Activated effector memory CD4-positive, alpha-beta T cell treated with anti-CD3 and anti-CD28 coated beads, Interleukin-2, amount 50 U/mL, for 16 hours (primary cell): Measurements from ENCODE around the gene BRSK1.
A peak's percentile ranks its signal among the peaks of the same experiment; 100 is the strongest.

Source experiments
- DNase-seq: peaks from one replicate; pipeline ENCODE4 v3.0.0-alpha.2; 2020

The BRSK1 gene

GRCh38 chr19:55339105-55339888, 55.5 kb downstream of the BRSK1 start, which contains the start of gene KMT5C:
Gene KMT5C (plus strand): TSS chr19:55339876. CDS start chr19:55341937, 2,061 bp downstream.
- DNase-seq = peak; percentile 100

DNA sequence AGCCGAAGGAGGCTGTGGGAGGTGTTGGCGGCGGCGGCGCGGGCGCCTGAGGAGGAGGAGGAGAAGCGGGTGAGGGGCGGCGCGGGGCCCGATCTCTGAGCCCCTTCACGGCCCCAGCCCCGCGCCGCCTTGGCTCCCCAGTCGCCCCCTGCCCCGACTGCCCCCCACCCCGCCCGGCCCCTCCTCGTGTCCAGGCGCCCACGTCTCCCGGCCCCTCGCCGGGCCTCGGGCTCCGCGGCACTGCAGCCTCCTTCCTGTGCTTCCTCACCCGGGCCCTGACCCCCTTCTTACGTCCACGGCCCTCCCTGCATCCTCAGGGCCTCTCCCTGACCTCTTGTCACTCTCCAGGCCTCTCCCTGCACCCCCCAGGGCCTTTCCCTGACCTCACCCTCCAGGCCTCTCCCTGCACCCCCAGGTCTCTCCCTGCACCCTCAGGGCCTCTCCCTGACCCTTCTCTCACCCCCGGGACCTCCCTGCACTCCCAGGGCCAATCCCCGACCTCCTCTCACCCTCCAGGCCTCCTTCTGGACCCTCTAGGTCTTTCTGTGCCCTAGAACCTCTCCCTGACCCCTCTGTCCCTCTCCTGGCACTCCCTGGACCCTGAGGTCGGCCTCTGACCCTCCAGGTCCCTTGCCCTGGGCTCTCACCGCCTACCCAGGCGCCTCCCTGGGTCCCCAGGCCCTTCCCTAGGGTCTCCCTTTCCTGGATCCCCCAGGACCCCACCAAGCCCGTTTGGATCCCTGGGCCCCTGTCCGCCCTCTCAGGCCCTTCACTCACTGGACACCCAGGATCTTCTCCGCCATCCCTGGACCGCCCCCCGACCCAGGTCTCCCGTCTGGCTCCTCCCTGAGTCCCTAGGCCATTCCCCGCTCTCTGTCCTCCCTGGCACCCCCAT, 56.3 kb downstream of the BRSK1 start:
- DNase-seq = no peak

- no peak for DNase-seq
These were observed 57.0 kb downstream of the BRSK1 start for GRCh38 chr19:55340784-55341147.

- peak; percentile 85 for DNase-seq
These were observed 57.4 kb downstream of the BRSK1 start for GRCh38 chr19:55341171-55341588.

DNA sequence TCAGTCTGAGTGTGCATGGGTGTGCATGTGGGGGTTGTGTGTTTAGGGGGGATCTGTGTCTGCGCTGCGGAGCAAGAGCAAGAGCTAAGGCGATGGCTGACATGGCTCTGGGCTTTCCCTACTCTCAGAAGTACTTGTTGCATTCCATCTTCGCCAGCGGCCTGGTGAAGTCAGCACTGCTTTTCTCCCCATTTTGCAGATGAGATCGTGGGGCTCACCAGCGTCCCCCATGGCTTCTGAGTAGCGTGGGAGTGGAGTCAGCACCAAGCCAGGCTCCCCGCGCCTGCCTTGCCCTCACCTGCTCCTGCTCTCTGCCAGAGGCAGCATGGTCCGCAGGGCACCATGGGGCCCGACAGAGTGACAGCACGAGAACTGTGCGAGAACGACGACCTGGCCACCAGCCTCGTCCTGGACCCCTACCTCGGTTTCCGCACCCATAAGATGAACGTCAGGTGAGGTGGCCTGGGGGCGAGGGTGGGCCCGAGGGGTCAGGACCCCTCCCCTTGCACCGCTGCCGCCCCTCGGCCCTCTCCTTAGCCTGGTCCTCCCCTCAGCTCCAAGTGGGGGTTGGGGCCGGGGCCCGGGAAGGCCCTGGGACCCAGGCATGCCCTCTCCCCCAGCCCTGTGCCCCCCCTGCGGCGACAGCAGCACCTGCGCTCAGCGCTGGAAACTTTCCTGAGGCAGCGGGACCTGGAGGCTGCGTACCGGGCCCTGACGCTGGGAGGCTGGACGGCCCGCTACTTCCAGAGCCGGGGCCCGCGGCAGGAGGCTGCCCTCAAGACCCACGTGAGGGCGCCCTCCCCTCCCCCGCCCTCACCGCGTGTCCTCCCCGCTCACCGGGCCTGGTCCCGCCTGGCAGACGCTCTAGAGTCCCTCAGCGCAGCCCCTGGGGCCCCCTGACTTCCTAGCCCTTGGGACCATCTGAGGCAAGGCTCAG, 58.1 kb downstream of the BRSK1 start:
- no peak for DNase-seq

DNA sequence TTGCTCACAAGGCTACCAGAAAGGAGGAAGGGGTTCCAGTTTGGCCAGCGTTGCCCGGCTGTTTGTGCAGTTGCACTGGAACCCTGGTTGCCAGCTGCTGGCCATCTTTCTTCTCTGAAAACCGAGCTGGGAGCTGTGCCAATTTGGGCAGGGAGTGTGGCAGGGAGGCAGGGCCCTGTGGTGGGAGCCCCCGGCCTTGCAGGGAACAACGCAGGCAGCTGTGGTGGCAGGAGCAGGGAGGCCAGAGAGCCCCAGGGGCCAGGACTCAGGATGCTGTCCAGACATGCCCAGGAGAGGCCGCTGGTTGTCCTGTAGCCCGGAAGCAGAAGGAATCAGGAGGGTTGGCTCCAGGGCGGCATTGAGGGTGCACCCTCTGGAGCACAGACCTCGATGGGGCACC, 60.6 kb downstream of the BRSK1 start:
- no peak for DNase-seq

DNA sequence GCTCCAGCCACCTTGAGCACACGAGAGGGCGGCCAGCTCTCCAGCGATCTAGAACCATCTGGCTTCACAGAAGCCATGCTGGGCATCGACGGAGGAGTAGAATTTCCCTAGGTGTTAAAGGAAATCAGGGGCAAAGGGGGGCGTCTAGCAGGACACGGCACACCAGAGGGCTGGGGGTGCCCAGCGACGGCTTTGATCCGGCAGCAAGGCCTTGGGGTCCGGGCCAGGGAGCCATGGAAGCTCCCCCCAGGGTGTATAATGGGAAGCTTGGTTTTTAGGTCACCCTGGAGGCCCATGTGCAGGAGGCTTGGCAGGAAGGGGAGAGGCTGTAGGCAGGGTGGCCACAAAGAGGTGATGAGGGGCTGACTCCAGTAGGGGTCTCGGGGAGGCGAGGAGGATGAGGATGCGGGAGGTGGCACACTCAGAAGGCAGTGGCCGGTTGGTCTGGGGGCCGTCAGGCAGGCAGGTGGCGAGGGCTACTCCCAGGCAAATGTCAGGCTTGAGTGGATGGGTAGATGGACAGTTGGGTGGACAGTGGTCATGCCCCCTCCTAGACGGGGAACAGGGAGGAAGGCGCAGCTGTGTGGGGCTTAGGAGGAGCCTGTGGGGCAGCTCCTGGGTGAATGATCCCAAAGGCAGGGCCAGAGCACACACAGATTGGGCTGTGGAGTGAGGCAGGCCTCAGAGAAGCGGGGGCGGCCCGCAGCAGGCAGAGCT, 61.5 kb downstream of the BRSK1 start:
- no peak for DNase-seq

GRCh38 chr19:55345818-55346724, 62.3 kb downstream of the BRSK1 start:
- no peak for DNase-seq

DNA sequence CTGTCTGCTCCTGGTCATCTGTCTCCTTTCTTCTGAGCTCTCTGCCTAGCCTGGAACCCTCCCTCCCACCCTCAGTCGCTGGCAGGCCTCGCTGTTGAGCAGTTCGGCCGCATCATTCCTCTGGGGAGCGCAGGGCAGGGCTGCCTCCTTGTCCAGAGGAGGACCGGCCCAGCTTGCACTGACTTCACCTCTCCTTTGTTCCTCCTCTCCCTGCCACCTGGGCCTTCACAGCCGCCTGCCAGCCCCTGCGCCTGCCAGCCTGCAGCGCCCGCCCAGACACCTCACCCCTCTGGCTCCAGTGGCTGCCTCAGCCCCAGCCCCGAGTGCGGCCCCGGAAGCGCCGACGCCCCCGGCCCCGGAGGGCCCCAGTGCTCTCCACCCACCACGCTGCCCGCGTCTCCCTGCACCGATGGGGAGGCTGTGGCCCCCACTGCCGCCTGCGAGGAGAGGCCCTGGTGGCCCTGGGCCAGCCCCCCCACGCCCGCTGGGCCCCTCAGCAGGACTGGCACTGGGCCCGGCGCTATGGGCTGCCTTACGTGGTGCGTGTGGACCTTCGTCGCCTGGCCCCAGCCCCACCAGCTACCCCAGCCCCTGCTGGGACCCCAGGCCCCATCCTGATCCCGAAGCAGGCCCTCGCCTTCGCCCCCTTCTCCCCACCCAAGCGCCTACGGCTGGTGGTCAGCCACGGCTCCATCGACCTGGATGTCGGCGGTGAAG, 63.1 kb downstream of the BRSK1 start:
- DNase-seq = no peak

- DNase-seq = no peak
These were observed 63.7 kb downstream of the BRSK1 start for GRCh38 chr19:55347442-55348009.

GRCh38 chr19:55348317-55349034, 64.7 kb downstream of the BRSK1 start:
- DNase-seq = no peak

DNA sequence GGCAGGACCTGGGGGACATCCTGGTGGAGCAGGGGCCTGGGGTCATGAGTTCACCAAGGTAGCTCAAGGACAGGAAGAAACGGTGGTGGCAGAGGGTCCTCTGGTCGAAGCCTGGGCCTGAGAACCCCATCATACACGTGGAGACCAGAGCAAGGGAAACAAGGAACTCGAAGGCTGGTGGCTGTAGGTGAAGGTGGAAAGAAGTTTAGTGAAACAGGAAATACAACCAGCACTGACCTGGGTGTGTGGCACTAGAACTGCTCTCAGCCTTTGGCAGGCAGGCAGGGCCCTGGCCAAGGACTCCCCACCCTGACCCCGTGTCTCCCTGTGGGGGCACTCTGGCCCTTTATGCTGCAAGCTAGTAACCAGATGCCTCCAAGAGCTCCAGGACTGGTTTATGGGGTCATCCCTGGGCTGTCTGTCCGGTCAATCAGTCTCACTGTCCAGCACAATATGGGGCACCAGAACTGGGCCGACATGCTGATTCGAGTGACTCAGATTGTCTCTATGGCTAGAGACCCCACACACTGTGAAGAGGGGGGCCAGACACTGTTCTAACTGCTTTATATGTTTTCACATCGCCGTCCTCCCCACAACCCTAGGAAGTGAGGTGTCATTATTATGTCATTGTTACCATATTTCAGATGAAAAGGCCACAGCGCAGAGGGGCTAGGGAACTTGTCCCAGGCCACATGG, 67.0 kb downstream of the BRSK1 start:
- no peak for DNase-seq

DNA sequence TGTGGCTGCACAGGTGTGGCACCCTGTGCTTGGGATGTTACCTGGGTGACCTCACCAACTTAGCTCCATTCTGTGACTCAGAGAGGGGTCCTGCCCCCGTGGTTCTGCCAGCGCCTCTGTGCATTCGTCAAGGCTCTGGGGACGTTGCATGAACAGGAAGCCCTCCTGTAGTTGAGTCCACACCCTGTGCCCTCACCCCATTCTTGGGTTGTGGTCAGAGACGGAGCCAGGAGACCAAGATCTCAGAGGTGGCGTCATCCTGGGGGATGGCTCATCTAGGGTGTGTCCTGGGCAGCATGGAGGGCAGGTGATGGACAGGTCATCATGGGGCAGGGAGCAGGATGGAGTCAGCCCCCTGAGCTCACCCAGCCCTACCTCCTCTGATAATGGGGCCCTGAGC, 68.2 kb downstream of the BRSK1 start:
- DNase-seq = no peak

DNA sequence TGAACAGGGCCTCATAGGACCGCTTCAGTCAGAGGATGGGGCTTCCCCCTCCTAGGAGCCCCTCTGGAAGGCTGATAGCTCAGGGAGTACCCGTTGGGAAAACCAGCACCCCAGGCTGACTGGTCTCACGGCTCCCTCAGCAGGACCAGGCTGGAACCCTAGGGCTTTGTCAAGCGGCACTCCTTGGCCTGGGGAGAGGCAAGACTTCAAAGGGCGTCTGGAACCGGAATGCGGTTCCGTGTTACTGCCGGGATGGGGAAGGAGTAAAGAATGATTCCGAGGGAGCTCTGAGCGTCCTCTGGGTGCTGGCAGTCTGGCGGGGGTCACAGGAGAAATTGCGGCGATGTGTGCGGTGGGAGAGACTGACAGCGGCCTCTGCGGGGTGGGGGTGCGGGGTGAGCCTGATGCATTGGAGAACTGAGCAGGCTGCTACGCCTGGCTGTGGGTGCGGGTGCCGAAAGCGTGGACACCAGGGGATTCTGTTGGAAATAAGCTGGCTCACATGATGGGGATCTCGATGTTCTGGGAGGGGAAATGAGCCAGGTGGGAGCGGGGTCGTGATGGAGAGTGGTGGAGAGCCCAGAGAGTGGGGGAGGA, 68.8 kb downstream of the BRSK1 start:
- DNase-seq = no peak

DNA sequence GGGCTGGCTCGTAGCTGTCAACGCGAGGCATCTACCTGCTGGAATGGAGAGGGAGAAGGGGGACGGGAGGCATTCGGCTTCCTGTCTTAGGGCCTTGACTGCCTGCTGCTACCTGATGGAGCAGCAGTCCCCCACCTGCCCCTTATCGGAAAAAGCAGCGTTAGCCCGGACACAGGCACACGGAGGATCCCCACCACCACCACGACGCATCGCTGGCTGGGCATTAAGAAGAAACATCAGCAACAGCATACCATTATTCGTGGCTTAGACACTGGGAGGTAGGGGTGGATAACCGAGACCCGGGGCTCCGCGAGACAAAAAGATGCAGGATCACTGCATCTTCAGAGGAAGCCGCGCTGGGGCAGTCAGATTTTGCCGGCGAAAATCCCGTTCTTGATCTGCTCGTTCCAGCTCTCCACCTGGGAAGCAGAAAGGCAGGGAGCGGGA, 69.6 kb downstream of the BRSK1 start:
- DNase-seq = no peak

DNA sequence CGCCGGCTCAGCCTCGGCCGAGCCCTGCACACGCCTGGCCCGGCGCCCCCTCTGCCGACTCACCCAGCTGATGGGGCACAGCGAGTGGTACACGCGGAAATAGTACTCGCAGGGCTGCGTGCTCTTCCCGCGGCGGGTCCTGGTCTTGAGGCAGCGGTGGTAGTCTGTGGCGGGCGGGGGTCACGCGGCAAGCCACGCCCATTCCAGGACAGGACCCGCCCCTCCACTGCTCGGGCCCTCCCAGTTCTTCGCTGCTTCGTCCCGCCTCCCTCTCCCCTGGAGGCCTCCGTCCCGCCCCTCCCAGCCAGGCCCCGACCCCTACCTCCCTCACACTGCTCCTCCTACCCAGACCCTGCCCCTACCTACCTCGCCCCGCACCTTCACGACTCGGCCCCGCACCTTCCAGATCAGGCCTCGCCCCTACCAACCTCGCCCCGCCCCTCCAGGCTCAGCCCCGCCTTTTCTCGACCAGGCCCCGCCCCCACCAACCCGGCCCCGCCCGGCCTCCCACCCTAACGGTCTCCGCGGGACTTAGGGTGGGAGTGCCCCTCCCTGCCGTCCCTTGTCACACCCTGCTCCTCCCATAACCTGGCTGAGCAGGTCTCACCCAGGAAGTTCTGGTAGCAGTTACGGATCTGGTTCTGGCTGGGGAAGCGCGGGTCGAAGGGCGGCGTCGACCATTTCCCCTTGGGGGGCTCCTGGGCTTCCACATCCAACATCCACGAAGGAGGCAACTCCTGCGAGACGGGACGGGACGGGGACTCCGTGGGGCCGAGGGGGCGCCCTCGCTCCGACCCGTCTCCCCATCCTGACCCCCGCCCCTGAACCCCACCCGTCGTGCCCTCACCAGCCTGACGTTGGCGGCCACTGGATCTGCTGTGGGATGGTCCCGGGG, 70.3 kb downstream of the BRSK1 start:
- peak; percentile 86 for DNase-seq

DNA sequence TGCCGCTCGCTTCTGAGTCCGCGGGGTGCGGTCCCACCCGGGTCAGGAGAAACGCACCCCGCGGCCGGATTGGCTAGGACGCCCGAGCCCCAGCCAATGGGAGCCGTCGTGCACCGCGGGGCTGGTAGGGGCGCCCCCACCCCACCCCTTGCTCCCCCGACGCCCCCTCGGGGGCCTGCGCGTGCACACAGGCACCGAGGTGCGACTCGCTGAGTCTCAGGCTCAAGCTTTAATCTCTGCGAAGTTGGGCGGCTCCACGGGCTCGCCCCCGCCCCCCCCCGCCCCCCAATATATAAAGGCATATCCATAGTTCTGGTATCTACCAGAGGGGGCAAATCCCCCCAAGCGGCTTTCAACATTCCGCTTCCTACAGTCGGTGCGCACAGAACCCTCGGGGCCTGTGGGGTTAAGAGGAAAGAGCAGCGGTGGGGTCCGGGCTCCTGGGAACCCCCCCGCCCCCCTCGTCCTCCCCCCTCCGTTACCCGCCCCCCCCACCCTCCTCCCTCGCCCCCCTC, 71.0 kb downstream of the BRSK1 start, which contains the start of gene COX6B2:
COX6B2 (minus strand) TSS at position 22 of the 515 bp plus-strand sequence. CDS start 198 bp downstream, outside the sequence.
- no peak for DNase-seq
